Cardiac muscle cell (in vitro differentiated cells and primary cell): Measurements from ENCODE around the gene FAM78A. TPM values are rescaled to one million over a fixed set of nuclear protein-coding genes. Genes with fewer than 3 reads are reported as not detected.

ENCODE experiments used
- DNase-seq, 2 donors: peaks; one replicate each; pipeline versions ENCODE4 v3.0.0 to v3.0.0-alpha.2; 2010 to 2017; ENCODE audit warnings: low read depth in 1 of 2, low spot score in 1 of 2
- H3K27ac ChIP-seq: fragments of 200-600 bp; sonication (generic); 2 replicates; pipeline ENCODE4 v1.5.1; 2016
- H3K27me3 ChIP-seq: fragments of 200-600 bp; sonication (generic); 2 replicates; pipeline ENCODE4 v1.6.0; 2016; ENCODE audit warnings: control low read depth
- H3K36me3 ChIP-seq: fragments of 200-600 bp; sonication (generic); 2 replicates; pipeline ENCODE4 v1.5.1; 2016; ENCODE audit warnings: control low read depth
- H3K4me1 ChIP-seq: fragments of 200-600 bp; sonication (generic); 2 replicates; pipeline ENCODE4 v1.8.1; 2017; ENCODE audit warnings: low read depth, mild to moderate bottlenecking, mixed run types
- H3K4me3 ChIP-seq: fragments of 200-600 bp; sonication (generic); 2 replicates; pipeline ENCODE4 v1.5.1; 2016; ENCODE audit warnings: mild to moderate bottlenecking
- H3K9me3 ChIP-seq: fragments of 200-600 bp; sonication (generic); 2 replicates; pipeline ENCODE4 v1.5.1; 2017; ENCODE audit warnings: low read depth, mild to moderate bottlenecking, control low read depth
- polyA plus RNA-seq: library from polyadenylated mRNA; unstranded; fragments of >200 nt; fragmentation: Nextera tagmentation; extraction: Ambion mirVana; gene quantifications from 2 replicates; pipeline ENCODE4 v1.2.1, GENCODE V29; 2016
- total RNA-seq: library from RNA; depleted of rRNA; stranded (reverse); fragments of >200 nt; gene quantifications from 2 replicates; pipeline ENCODE4 v1.2.3, GENCODE V29; 2016
- TF ChIP-seq, protein P1 (sequence below): IDR thresholded peaks from 2 replicates; pipeline ENCODE4 v1.5.1; 2012; ENCODE audit warnings: low read depth, mild to moderate bottlenecking, low read length

The FAM78A gene
- total and polyA plus RNA-seq, 2 experiments from 2014 or later, result 21.5 to 42.6 TPM

DNA sequence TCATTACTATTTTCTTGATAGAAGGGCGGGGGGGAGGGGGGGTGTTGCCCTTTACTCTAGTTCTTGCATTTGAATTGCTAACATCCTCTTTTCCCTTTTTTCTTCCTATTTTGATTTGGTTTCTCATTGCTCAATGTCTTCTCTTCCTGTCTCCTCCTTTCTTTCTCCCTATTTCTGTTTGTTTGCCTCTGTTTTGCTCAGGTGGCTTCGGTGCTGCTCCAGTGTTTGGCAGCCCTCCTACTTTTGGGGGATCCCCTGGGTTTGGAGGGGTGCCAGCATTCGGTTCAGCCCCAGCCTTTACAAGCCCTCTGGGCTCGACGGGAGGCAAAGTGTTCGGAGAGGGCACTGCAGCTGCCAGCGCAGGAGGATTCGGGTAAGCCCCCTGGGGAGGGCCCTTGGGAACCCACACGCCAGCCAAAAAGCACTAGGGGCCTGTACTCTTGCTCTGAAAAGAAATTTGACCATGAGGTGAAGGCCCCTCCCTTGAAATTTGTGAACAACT, 48.3 kb downstream of the FAM78A start:
- H3K27ac ChIP-seq, result no peak overlapping the region
- H3K36me3 ChIP-seq, result peaks cover 3% of the 10 kb centered on the region
- H3K9me3 ChIP-seq, result no peaks in the 10 kb centered on the region
- no peak overlapping the region for H3K4me3 ChIP-seq
- TF ChIP-seq, protein P1, sequence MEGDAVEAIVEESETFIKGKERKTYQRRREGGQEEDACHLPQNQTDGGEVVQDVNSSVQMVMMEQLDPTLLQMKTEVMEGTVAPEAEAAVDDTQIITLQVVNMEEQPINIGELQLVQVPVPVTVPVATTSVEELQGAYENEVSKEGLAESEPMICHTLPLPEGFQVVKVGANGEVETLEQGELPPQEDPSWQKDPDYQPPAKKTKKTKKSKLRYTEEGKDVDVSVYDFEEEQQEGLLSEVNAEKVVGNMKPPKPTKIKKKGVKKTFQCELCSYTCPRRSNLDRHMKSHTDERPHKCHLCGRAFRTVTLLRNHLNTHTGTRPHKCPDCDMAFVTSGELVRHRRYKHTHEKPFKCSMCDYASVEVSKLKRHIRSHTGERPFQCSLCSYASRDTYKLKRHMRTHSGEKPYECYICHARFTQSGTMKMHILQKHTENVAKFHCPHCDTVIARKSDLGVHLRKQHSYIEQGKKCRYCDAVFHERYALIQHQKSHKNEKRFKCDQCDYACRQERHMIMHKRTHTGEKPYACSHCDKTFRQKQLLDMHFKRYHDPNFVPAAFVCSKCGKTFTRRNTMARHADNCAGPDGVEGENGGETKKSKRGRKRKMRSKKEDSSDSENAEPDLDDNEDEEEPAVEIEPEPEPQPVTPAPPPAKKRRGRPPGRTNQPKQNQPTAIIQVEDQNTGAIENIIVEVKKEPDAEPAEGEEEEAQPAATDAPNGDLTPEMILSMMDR, result no peak
- no peaks in the 10 kb centered on the region for H3K27me3 ChIP-seq
- DNase-seq, result no peak
- H3K4me1 ChIP-seq, result peaks cover 33% of the 10 kb centered on the region

DNA sequence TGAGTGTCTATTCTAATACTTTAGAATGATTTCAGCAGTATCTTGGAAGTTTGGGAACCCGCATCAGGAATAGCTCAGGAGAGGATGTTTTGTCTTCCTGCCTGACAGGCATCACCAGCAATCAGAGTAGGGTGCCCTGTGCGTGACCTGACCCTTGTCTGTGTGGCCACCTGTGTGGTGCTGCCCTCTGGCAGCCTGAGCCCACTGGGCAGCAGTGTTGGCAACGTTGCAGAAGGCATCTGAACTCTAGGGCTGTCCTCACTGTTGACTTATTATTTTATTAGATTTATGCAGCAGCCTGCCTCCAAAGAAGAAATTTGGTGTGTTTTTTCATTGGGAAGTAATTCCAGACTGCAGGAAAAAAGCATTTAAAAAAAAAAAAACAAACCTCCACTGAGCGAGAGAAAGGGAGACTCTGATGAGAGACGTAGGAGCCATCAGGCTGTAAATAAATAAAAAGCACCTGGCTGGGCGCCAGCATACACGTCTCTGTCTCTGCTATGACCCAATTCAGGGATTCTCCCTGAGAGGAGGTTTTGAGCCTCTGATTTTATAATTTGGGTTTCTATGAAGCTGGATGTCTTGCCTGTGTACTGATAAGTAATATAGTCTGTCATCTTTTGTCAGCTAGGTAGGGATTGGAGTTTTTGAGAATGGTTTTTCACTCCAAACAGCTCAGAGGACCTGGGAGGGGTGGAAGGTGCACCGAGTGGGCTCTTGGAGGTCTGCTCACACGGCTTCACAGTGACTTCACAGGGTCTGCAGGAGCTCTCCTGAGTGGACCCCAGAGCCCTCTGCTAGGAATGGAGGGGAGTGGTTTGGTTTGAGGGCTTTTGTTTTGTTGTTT, 49.0 kb downstream of the FAM78A start:
- Histone ChIP-seq H3K27me3 (no peaks in the 10 kb centered on the region), H3K4me1 (peaks cover 37% of the 10 kb centered on the region), H3K9me3 (no peaks in the 10 kb centered on the region), H3K36me3 (peaks cover 3% of the 10 kb centered on the region), H3K27ac (peak overlapping the region; percentile 48), H3K4me3 (no peak overlapping the region)
- peak; percentile 27 to 48 for DNase-seq
- TF ChIP-seq, protein P1, result no peak

DNA sequence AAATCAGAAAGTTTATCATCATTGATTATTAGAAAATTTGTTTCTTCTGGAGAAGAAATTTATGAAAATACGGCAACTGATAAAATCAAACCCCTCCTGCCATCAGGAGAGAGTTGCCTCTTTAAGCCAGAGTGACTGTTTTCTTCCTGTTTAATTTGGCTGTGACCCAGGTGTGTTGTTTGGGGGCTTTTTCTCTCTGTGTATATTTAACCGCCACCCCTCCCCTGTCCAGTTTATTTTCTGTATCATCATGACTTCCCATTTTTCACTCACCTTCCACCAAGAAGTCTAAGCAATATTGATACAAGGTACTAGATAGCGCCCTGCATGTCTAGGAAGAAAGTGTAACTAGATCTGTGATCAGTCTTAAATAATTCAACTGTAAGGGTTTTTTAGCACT, 50.1 kb downstream of the FAM78A start:
- H3K4me3 ChIP-seq, result no peak overlapping the region
- peaks cover 40% of the 10 kb centered on the region for H3K4me1 ChIP-seq
- no peaks in the 10 kb centered on the region for H3K9me3 ChIP-seq
- no peaks in the 10 kb centered on the region for H3K36me3 ChIP-seq
- no peaks in the 10 kb centered on the region for H3K27me3 ChIP-seq
- H3K27ac ChIP-seq, result peak overlapping the region; percentile 46
- DNase-seq, result no peak
- TF ChIP-seq, protein P1, result no peak

DNA sequence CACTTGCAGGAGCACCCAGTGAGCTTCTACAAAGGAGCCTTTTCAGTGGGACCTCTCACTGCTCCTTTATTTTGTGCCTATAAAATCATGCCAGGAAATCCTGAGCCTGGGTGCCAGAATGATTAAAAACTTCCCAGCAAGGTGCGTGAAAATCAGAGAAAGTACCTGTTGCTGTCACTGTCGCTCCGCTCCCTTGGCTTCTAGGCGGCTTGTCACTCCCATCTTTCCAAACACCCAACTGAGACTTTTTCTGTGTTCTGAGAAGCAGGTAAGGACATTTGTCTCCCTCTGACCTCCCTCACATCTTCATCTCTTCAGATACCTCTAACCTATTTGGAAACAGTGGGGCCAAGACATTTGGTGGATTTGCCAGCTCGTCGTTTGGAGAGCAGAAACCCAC, 53.9 kb downstream of the FAM78A start:
- TF ChIP-seq, protein P1, result no peak
- Histone ChIP-seq H3K4me3 (no peak overlapping the region), H3K27me3 (no peaks in the 10 kb centered on the region), H3K27ac (peak overlapping the region; percentile 42), H3K9me3 (no peaks in the 10 kb centered on the region), H3K4me1 (peaks cover 33% of the 10 kb centered on the region), H3K36me3 (no peaks in the 10 kb centered on the region)
- DNase-seq, result no peak

DNA sequence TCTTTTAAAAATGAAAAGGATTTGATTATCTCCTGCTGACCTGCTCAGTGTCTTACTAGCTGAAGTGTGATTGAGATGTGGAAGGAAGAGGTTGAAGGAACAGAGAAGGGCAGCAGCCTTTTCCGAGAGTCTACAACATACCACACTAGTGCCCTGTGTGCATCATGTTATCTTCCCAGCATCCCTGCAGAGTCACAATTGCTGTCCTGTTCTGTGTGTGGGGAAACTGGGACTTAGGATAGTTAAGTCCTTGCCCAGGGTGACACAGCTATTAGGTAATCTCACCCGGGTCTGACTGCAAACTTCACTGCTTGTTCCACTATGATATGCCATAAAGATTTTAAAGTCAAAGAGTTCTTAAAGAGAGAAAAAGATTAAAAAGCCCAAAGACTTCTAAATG, 55.8 kb downstream of the FAM78A start:
- no peak for DNase-seq
- peaks cover 24% of the 10 kb centered on the region for H3K4me1 ChIP-seq
- no peaks in the 10 kb centered on the region for H3K36me3 ChIP-seq
- TF ChIP-seq, protein P1, result no peak
- no peaks in the 10 kb centered on the region for H3K27me3 ChIP-seq
- H3K4me3 ChIP-seq, result no peak overlapping the region
- H3K9me3 ChIP-seq, result no peaks in the 10 kb centered on the region
- peak overlapping the region; percentile 31 for H3K27ac ChIP-seq
